ENCODE data around the gene LRRC53. TPM values are rescaled to one million over a fixed set of nuclear protein-coding genes. Genes with fewer than 3 reads are reported as not detected.

Gene LRRC53
- total RNA-seq, 1 donor from 2014 or later, result 0.42 TPM

- no peak overlapping the region for H3K4me3 Mint-ChIP-seq (ENCODE audit: unreplicated experiment)
- TF ChIP-seq CTCF (IDR thresholded peaks at IDR 0.05; ENCODE audit: partially characterized antibody, unreplicated experiment), result no peak
- DNase-seq, result no peak
- H3K27ac Mint-ChIP-seq (ENCODE audit: unreplicated experiment), result peak overlapping the region; percentile 9
- no peaks in the 10 kb centered on the region for H3K27me3 Mint-ChIP-seq (ENCODE audit: unreplicated experiment)
- H3K36me3 Mint-ChIP-seq (ENCODE audit: unreplicated experiment), result no peaks in the 10 kb centered on the region
- no peaks in the 10 kb centered on the region for H3K9me3 Mint-ChIP-seq (ENCODE audit: unreplicated experiment)
- peaks cover 6% of the 10 kb centered on the region for H3K4me1 Mint-ChIP-seq (ENCODE audit: low read depth, unreplicated experiment)
These were observed 30.8 kb downstream of the LRRC53 start for GRCh38 chr1:74481607-74482006.

DNA sequence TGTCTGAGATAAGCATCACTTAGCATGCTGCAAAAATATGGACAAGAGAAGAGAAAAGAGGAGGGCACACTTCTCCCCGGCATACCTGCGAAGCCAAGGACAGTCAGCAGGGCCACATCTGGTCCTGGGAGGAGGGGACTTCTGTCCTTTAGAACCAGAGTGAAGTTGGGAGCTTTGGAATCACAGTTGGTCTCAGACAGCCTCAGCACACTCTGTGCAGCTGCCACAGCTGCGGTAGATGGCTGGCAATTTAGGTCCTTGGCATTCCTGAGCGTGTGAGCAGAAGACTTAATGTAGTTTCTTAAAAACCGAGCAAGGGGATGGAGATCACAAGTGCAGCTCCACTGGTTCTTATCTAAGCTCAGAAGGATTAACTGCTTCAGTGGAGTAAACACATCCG lies 32.3 kb downstream of the LRRC53 start:
- Mint-ChIP-seq H3K27me3 (ENCODE audit: unreplicated experiment) (no peaks in the 10 kb centered on the region), H3K9me3 (ENCODE audit: unreplicated experiment) (no peaks in the 10 kb centered on the region), H3K36me3 (ENCODE audit: unreplicated experiment) (no peaks in the 10 kb centered on the region), H3K27ac (ENCODE audit: unreplicated experiment) (no peak overlapping the region), H3K4me1 (ENCODE audit: low read depth, unreplicated experiment) (peaks cover 6% of the 10 kb centered on the region), H3K4me3 (ENCODE audit: unreplicated experiment) (no peak overlapping the region)
- no peak for TF ChIP-seq CTCF (IDR thresholded peaks at IDR 0.05; ENCODE audit: partially characterized antibody, unreplicated experiment)
- no peak for DNase-seq

GRCh38 chr1:74478979-74479378 lies 33.4 kb downstream of the LRRC53 start:
- no peak for DNase-seq
- Mint-ChIP-seq H3K4me1 (ENCODE audit: low read depth, unreplicated experiment) (peaks cover 6% of the 10 kb centered on the region), H3K36me3 (ENCODE audit: unreplicated experiment) (no peaks in the 10 kb centered on the region), H3K27ac (ENCODE audit: unreplicated experiment) (no peak overlapping the region), H3K27me3 (ENCODE audit: unreplicated experiment) (no peaks in the 10 kb centered on the region), H3K9me3 (ENCODE audit: unreplicated experiment) (no peaks in the 10 kb centered on the region), H3K4me3 (ENCODE audit: unreplicated experiment) (no peak overlapping the region)
- TF ChIP-seq CTCF (IDR thresholded peaks at IDR 0.05; ENCODE audit: partially characterized antibody, unreplicated experiment), result no peak

DNA sequence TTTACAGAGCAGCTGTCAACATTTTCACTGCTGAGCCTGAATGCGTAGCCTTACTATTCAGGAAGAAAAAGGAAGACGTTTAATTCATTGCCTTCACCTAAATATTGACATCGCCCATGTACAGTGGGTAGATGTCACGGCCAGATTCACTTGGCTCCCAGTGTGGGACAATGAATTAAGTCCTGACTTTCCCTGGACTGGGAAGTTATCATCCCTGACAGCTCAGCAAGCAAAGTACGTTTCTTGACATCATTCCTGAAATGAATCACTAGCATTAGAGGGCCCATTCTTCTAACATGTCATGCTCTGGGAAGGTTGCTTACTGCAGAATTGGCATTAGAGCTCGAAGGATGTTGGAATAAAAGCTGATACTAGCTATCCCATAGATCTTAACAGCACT lies 37.8 kb downstream of the LRRC53 start:
- H3K4me1 Mint-ChIP-seq (ENCODE audit: low read depth, unreplicated experiment), result peaks cover 9% of the 10 kb centered on the region
- no peak for DNase-seq
- H3K9me3 Mint-ChIP-seq (ENCODE audit: unreplicated experiment), result no peaks in the 10 kb centered on the region
- no peak for TF ChIP-seq CTCF (IDR thresholded peaks at IDR 0.05; ENCODE audit: partially characterized antibody, unreplicated experiment)
- no peak overlapping the region for H3K4me3 Mint-ChIP-seq (ENCODE audit: unreplicated experiment)
- H3K36me3 Mint-ChIP-seq (ENCODE audit: unreplicated experiment), result no peaks in the 10 kb centered on the region
- no peak overlapping the region for H3K27ac Mint-ChIP-seq (ENCODE audit: unreplicated experiment)
- no peaks in the 10 kb centered on the region for H3K27me3 Mint-ChIP-seq (ENCODE audit: unreplicated experiment)

- no peak overlapping the region for H3K27ac Mint-ChIP-seq (ENCODE audit: unreplicated experiment)
- no peak overlapping the region for H3K4me3 Mint-ChIP-seq (ENCODE audit: unreplicated experiment)
These were observed 40.9 kb downstream of the LRRC53 start for GRCh38 chr1:74471470-74471869.

More at GRCh38 chr1:74471470-74471869, 40.9 kb downstream of the LRRC53 start:
- Mint-ChIP-seq H3K27me3 (ENCODE audit: unreplicated experiment) (no peaks in the 10 kb centered on the region), H3K9me3 (ENCODE audit: unreplicated experiment) (no peaks in the 10 kb centered on the region), H3K4me1 (ENCODE audit: low read depth, unreplicated experiment) (peaks cover 9% of the 10 kb centered on the region), H3K36me3 (ENCODE audit: unreplicated experiment) (no peaks in the 10 kb centered on the region)
- no peak for DNase-seq
- TF ChIP-seq CTCF (IDR thresholded peaks at IDR 0.05; ENCODE audit: partially characterized antibody, unreplicated experiment), result no peak
